ENCODE measurements around the gene MARCO. TPM values are rescaled to one million over a fixed set of nuclear protein-coding genes. Genes with fewer than 3 reads are reported as not detected.

Gene MARCO
- total RNA-seq, 1 experiment from 2014 or later = not detected

DNA sequence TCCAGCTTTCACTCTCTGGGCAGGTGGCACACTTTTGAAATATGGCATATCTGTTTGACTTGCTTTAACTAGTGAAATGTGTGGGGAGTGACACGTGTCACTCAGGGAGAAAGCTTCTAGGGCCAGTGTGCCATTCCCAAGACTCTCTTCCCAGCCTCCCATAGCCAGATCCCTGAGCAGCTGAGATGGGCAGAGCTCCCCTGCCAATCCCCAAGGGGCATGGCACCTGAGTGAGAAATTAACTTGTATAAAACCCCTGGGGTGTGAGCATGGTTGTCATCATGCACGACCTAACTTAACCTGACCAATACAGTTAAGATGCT, 39.0 kb upstream of the MARCO start:
- no peak for DNase-seq
- Histone ChIP-seq H3K9me3 (ENCODE audit: low read length) (no peaks in the 10 kb centered on the region), H4K20me1 (ENCODE audit: low read length) (no peaks in the 10 kb centered on the region), H3K4me1 (ENCODE audit: insufficient read depth, low read length) (peaks cover 4% of the 10 kb centered on the region; the same call in 1 of the 2 replicates), H3K4me2 (ENCODE audit: low read length) (no peak overlapping the region), H3K9ac (ENCODE audit: low read length) (no peak overlapping the region), H3K4me3 (ENCODE audit: low read length) (no peak overlapping the region), H3F3A (ENCODE audit: low read length, unreplicated experiment) (no peaks in the 10 kb centered on the region), H3K36me3 (ENCODE audit: low read depth, low read length) (no peaks in the 10 kb centered on the region), H3K27ac (ENCODE audit: low read length) (no peak overlapping the region), H2AFZ (ENCODE audit: low read length) (no peak overlapping the region), H3K79me2 (ENCODE audit: low read length) (no peaks in the 10 kb centered on the region), H3K9me2 (replicated peaks; ENCODE audit: low read length) (no peaks in the 10 kb centered on the region), H3K27me3 (ENCODE audit: low read length) (no peaks in the 10 kb centered on the region)
- intact Hi-C loops (cut with micrococcal nuclease) = no loop called here
- TF ChIP-seq EZH2 (IDR thresholded peaks at IDR 0.05; ENCODE audit: low read length, unreplicated experiment) = no peak
- TF ChIP-seq EZH2phosphoT487 (IDR thresholded peaks at IDR 0.05; ENCODE audit: borderline replicate concordance, low read length) = no peak
- CTCF ChIA-PET = no interaction called here
- no peak for ATAC-seq
- POLR2A ChIA-PET (ENCODE audit: unreplicated experiment) = no interaction called here
- BruUV-seq (replicated peaks) = no TSS peak

DNA sequence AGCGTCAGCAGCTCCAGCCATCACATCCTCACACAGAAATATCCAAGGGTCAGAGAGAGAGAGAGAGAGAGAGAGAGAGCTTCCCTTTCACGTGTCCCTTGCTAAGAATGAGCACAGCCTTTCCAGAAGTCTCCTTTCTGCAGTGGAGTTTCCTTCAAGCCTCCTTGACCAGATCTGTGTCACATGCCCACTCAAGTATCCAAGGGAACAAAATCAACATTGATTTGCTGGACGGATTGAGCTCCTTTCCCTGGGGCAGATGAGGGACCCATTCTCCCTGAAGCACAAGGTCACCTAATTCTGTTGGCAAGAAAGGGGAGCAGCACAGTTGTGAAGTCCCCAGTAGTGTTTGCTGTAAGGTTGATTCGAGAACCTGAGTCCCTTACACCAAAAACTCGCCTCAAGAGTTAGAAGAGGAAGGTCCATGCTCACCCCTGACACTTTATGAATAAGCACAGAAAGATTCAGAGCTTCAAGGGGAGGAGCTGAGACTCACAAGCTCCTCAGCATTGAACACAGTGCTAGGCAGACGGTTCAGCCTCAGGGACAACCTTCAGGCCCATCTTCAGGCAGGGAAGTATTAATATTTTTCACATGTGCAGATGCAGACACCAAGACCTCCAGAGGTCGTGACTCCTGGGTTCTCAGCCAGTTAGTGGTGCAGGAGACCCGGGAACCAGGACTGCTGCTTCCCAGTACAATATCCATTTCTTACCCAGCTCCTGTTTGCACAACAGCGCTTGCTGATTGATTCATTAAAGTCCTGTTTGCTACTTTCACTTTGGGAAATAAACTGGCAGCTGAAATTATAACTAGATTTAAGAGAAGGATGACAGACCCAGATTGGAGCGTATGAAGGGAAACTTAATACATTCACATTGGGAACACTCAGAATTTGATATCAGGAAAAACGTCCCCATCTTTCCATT, 38.2 kb upstream of the MARCO start:
- BruUV-seq (replicated peaks) = no TSS peak
- ATAC-seq = no peak
- Histone ChIP-seq H3K4me1 (ENCODE audit: insufficient read depth, low read length) (peaks cover 4% of the 10 kb centered on the region; the same call in 1 of the 2 replicates), H3K4me2 (ENCODE audit: low read length) (no peak overlapping the region), H3F3A (ENCODE audit: low read length, unreplicated experiment) (no peaks in the 10 kb centered on the region), H3K27ac (ENCODE audit: low read length) (no peak overlapping the region), H3K27me3 (ENCODE audit: low read length) (no peaks in the 10 kb centered on the region), H3K9me3 (ENCODE audit: low read length) (no peaks in the 10 kb centered on the region), H3K9ac (ENCODE audit: low read length) (no peak overlapping the region), H3K4me3 (ENCODE audit: low read length) (no peak overlapping the region), H3K9me2 (replicated peaks; ENCODE audit: low read length) (no peaks in the 10 kb centered on the region), H3K36me3 (ENCODE audit: low read depth, low read length) (no peaks in the 10 kb centered on the region), H2AFZ (ENCODE audit: low read length) (no peak overlapping the region), H3K79me2 (ENCODE audit: low read length) (no peaks in the 10 kb centered on the region), H4K20me1 (ENCODE audit: low read length) (no peaks in the 10 kb centered on the region)
- intact Hi-C loops (cut with micrococcal nuclease) = no loop called here
- TF ChIP-seq EZH2 (IDR thresholded peaks at IDR 0.05; ENCODE audit: low read length, unreplicated experiment) (no peak), EZH2phosphoT487 (IDR thresholded peaks at IDR 0.05; ENCODE audit: borderline replicate concordance, low read length) (no peak)
- TF ChIP-seq, protein P1, sequence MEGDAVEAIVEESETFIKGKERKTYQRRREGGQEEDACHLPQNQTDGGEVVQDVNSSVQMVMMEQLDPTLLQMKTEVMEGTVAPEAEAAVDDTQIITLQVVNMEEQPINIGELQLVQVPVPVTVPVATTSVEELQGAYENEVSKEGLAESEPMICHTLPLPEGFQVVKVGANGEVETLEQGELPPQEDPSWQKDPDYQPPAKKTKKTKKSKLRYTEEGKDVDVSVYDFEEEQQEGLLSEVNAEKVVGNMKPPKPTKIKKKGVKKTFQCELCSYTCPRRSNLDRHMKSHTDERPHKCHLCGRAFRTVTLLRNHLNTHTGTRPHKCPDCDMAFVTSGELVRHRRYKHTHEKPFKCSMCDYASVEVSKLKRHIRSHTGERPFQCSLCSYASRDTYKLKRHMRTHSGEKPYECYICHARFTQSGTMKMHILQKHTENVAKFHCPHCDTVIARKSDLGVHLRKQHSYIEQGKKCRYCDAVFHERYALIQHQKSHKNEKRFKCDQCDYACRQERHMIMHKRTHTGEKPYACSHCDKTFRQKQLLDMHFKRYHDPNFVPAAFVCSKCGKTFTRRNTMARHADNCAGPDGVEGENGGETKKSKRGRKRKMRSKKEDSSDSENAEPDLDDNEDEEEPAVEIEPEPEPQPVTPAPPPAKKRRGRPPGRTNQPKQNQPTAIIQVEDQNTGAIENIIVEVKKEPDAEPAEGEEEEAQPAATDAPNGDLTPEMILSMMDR (conservative IDR thresholded peaks at IDR 0.05; ENCODE audit: low read depth, low read length) = no peak
- ChIA-PET CTCF (no interaction called here), POLR2A (ENCODE audit: unreplicated experiment) (no interaction called here)
- DNase-seq = no peak

DNA sequence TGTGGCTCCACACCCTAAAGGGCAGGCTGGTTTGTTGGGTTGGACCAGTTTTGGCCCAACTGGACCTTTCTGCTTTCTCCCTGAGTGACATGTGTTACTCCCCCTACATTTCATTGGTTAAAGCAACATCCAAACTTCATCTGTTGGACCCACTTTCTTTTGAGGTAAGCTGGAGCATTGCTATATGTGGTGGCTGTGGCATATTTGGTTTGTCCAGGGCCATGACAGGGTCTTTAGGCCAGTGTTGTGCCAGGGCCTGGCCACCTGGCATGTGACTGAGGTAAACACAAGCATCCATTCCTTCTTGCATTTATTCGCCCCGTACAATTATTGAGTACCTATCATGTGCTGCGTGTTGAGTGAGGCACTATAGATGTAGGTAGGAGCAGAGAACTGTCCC, 36.8 kb upstream of the MARCO start:
- Histone ChIP-seq H3K27me3 (ENCODE audit: low read length) (no peaks in the 10 kb centered on the region), H3K9me3 (ENCODE audit: low read length) (no peaks in the 10 kb centered on the region), H4K20me1 (ENCODE audit: low read length) (no peaks in the 10 kb centered on the region), H3F3A (ENCODE audit: low read length, unreplicated experiment) (no peaks in the 10 kb centered on the region), H3K27ac (ENCODE audit: low read length) (no peak overlapping the region), H2AFZ (ENCODE audit: low read length) (no peak overlapping the region), H3K4me3 (ENCODE audit: low read length) (no peak overlapping the region), H3K4me1 (ENCODE audit: insufficient read depth, low read length) (peaks cover 4% of the 10 kb centered on the region; the same call in 1 of the 2 replicates), H3K4me2 (ENCODE audit: low read length) (no peak overlapping the region), H3K36me3 (ENCODE audit: low read depth, low read length) (no peaks in the 10 kb centered on the region), H3K79me2 (ENCODE audit: low read length) (no peaks in the 10 kb centered on the region), H3K9ac (ENCODE audit: low read length) (no peak overlapping the region), H3K9me2 (replicated peaks; ENCODE audit: low read length) (no peaks in the 10 kb centered on the region)
- DNase-seq (no peak), ATAC-seq (no peak)
- CTCF ChIA-PET = no interaction called here
- no TSS peak for BruUV-seq (replicated peaks)
- TF ChIP-seq, protein P1 (conservative IDR thresholded peaks at IDR 0.05; ENCODE audit: low read depth, low read length) = no peak
- TF ChIP-seq EZH2 (IDR thresholded peaks at IDR 0.05; ENCODE audit: low read length, unreplicated experiment) (no peak), EZH2phosphoT487 (IDR thresholded peaks at IDR 0.05; ENCODE audit: borderline replicate concordance, low read length) (no peak)
- intact Hi-C loops (cut with micrococcal nuclease) = no loop called here
- POLR2A ChIA-PET (ENCODE audit: unreplicated experiment) = no interaction called here

Measured in PC-3 (cell line).